Medulla oblongata (tissue), 1 donor: Measurements from ENCODE around the gene ANKMY1.

Source experiments
- DNase-seq: peaks from one replicate; pipeline ENCODE4 v3.0.0-alpha.2; 2015; ENCODE audit errors: extremely low spot score

Gene ANKMY1

GRCh38 chr2:240448387-240449274 lies 109.2 kb downstream of the ANKMY1 start:
- DNase-seq = no peak

- no peak for DNase-seq
Measured at GRCh38 chr2:240447934-240448333, 109.9 kb downstream of the ANKMY1 start.

- DNase-seq = no peak
Measured at GRCh38 chr2:240447331-240447730, 110.5 kb downstream of the ANKMY1 start.

GRCh38 chr2:240446664-240447175 lies 111.1 kb downstream of the ANKMY1 start:
- DNase-seq = no peak

- no peak for DNase-seq
Measured at GRCh38 chr2:240445961-240446663, 111.7 kb downstream of the ANKMY1 start.

GRCh38 chr2:240444464-240444863 lies 113.3 kb downstream of the ANKMY1 start:
- DNase-seq = no peak

GRCh38 chr2:240443891-240444301 lies 113.9 kb downstream of the ANKMY1 start:
- no peak for DNase-seq

GRCh38 chr2:240442891-240443715 lies 114.7 kb downstream of the ANKMY1 start:
- DNase-seq = no peak

- no peak for DNase-seq
Measured at GRCh38 chr2:240441993-240442411, 115.8 kb downstream of the ANKMY1 start.

GRCh38 chr2:240441326-240441992 lies 116.3 kb downstream of the ANKMY1 start:
- DNase-seq = no peak

GRCh38 chr2:240440704-240441320 lies 117.0 kb downstream of the ANKMY1 start:
- DNase-seq = no peak

- no peak for DNase-seq
Measured at GRCh38 chr2:240440251-240440650, 117.5 kb downstream of the ANKMY1 start.

- DNase-seq = no peak
Measured at GRCh38 chr2:240439698-240440151, 118.1 kb downstream of the ANKMY1 start.

- no peak for DNase-seq
Measured at GRCh38 chr2:240438810-240439697, 118.7 kb downstream of the ANKMY1 start.

GRCh38 chr2:240437861-240438809 lies 119.7 kb downstream of the ANKMY1 start:
- DNase-seq = peak; percentile 89

- DNase-seq = no peak
Measured at GRCh38 chr2:240437551-240437860, 120.3 kb downstream of the ANKMY1 start.

GRCh38 chr2:240436683-240437550 lies 120.9 kb downstream of the ANKMY1 start:
- no peak for DNase-seq
